ENCODE measurements around the gene YPEL2. TPM values are rescaled to one million over a fixed set of nuclear protein-coding genes. Genes with fewer than 3 reads are reported as not detected.

YPEL2 gene
- total and polyA plus RNA-seq, 2 donors (not counting 3 experiments of a cell fraction or from before 2014, with no cell fraction given), result 36.5 to 66.8 TPM

DNA sequence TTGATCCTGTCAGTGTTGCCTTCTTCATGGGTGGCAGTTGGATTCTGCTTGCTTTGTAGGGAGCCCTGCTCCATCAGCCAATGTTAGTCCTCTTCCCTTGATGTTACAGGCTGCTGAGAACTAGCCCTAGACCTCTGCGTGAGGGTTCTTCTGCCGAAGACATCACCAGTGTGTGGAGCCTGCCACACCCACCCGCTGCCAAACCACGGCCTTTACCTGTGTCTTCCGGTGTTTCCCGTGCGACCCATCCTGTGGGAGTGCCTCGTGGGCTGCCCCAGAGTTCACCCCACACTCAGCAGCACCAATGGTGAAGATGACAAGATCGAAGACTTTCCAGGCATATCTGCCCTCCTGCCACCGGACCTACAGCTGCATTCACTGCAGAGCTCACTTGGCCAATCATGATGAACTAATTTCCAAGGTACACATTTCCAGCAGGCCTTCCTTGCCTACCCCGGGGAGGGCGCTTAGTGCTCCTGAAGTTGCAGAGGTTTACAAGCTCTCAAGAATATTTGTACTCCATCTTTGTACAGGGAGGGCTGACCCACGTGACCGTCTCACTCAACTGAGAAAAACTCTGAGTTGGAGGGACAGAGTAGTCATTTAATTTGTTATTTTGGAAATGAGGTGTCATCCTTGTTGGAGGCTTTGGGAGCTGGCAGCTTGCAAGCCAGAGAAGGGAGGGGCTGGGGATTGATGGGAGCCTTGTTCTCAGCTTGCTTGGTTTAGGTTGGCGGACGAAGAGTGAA, 21.8 kb downstream of the YPEL2 start:
- Histone ChIP-seq H3K4me3 (replicated peaks in 1 of 3; ENCODE audit: insufficient read depth in 1 of 3, low read depth in 1 of 3, low read length in 3 of 3) (no peak overlapping the region), H3K9me1 (replicated peaks; ENCODE audit: control insufficient read depth, extremely low read depth, insufficient read depth, low read length) (no peaks in the 10 kb centered on the region), H3K79me2 (ENCODE audit: control insufficient read depth, insufficient read depth, low read length) (peaks cover 24% of the 10 kb centered on the region), H3K9ac (replicated peaks; ENCODE audit: extremely low read depth, insufficient read depth, low read length) (no peak overlapping the region), H2AFZ (ENCODE audit: low read depth, low read length) (no peak overlapping the region), H3K9me3 (replicated peaks; ENCODE audit: control insufficient read depth, insufficient read depth, low read length) (no peaks in the 10 kb centered on the region), H3K27ac (ENCODE audit: insufficient read depth, low read depth, low read length) (no peak overlapping the region), H3K36me3 (ENCODE audit: control insufficient read depth in 2 of 2, extremely low read depth in 1 of 2, insufficient read depth in 2 of 2, low read length in 2 of 2) (peaks cover 6 to 31% of the 10 kb centered on the region in 2 experiments), H3K4me2 (ENCODE audit: insufficient read depth, low read length) (no peak overlapping the region), H3K27me3 (ENCODE audit: control insufficient read depth in 2 of 2, insufficient read depth in 2 of 2, low read length in 2 of 2) (no peaks in the 10 kb centered on the region), H3K4me1 (ENCODE audit: control insufficient read depth, extremely low read depth, insufficient read depth, low read length) (peaks cover 5% of the 10 kb centered on the region), H4K20me1 (replicated peaks; ENCODE audit: control insufficient read depth, extremely low read depth, insufficient read depth, low read length) (peaks cover 7% of the 10 kb centered on the region)
- TF ChIP-seq, protein P1, sequence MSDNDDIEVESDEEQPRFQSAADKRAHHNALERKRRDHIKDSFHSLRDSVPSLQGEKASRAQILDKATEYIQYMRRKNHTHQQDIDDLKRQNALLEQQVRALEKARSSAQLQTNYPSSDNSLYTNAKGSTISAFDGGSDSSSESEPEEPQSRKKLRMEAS (IDR thresholded peaks at IDR 0.05; ENCODE audit: insufficient read depth, insufficient read length), result no peak
- TF ChIP-seq, protein P2, sequence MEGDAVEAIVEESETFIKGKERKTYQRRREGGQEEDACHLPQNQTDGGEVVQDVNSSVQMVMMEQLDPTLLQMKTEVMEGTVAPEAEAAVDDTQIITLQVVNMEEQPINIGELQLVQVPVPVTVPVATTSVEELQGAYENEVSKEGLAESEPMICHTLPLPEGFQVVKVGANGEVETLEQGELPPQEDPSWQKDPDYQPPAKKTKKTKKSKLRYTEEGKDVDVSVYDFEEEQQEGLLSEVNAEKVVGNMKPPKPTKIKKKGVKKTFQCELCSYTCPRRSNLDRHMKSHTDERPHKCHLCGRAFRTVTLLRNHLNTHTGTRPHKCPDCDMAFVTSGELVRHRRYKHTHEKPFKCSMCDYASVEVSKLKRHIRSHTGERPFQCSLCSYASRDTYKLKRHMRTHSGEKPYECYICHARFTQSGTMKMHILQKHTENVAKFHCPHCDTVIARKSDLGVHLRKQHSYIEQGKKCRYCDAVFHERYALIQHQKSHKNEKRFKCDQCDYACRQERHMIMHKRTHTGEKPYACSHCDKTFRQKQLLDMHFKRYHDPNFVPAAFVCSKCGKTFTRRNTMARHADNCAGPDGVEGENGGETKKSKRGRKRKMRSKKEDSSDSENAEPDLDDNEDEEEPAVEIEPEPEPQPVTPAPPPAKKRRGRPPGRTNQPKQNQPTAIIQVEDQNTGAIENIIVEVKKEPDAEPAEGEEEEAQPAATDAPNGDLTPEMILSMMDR (IDR thresholded peaks at IDR 0.05; ENCODE audit: extremely low read depth in 1 of 2, insufficient read depth in 1 of 2, low read depth in 1 of 2, low read length in 2 of 2), result no peak
- TF ChIP-seq POLR2A (IDR thresholded peaks at IDR 0.05; ENCODE audit: low read depth, low read length), result no peak
- TF ChIP-seq MYC (IDR thresholded peaks at IDR 0.05; ENCODE audit: low read depth, low read length), result no peak
- TF ChIP-seq JUN (IDR thresholded peaks at IDR 0.05; ENCODE audit: borderline replicate concordance, insufficient read depth, insufficient read length, low read depth), result no peak
- TF ChIP-seq GATA2 (IDR thresholded peaks at IDR 0.05; ENCODE audit: insufficient read depth, insufficient read length, low read depth, low read length), result no peak
- TF ChIP-seq EZH2 (IDR thresholded peaks at IDR 0.05; ENCODE audit: borderline replicate concordance, low read depth, low read length, severe bottlenecking), result no peak
- TF ChIP-seq FOS (IDR thresholded peaks at IDR 0.05; ENCODE audit: borderline replicate concordance, insufficient read depth, low read length), result no peak
- no peak for TF ChIP-seq POLR2AphosphoS5 (IDR thresholded peaks at IDR 0.05; ENCODE audit: insufficient read depth, low read depth, low read length)
- intact Hi-C loops (cut with micrococcal nuclease), result no loop called here
- ChIA-PET POLR2A (no interaction called here), CTCF (interaction anchor here (1.4 kb wide), 1 partner anchor 9 kb away, joined by 3 read pairs; no protein-coding TSS in a partner anchor)
- no peak for DNase-seq (ENCODE audit: low read depth, low spot score)
- dilution Hi-C loops (cut with MboI; ENCODE audit: extremely low pct_ligation_motif_present, low sequenced_read_pairs), result no loop called here
- no TSS peak for BruUV-seq (replicated peaks)
- no peak for FAIRE-seq
